Adrenal gland (tissue), 5 donors: ENCODE data around the gene ERO1A.

Source experiments
- CTCF ChIP-seq, 6 experiments: fragments of 450-650 bp in 4 of 6; fragments of 200-600 bp in 2 of 6; sonication (generic) in 1 of 6; IDR thresholded peaks; 1 replicate in 5 of 6; 2 replicates in 1 of 6; pipeline versions ENCODE4 v1.5.1 to v1.8.0; 2016 to 2021; ENCODE audit warnings: antibody characterized with exemption in 6 of 6, mild to moderate bottlenecking in 2 of 6, moderate library complexity in 1 of 6
- POLR2A ChIP-seq, 2 donors: fragments of 450-650 bp; IDR thresholded peaks; one replicate each; pipeline ENCODE4 v1.6.1; 2017; ENCODE audit warnings: antibody characterized with exemption in 2 of 2, mild to moderate bottlenecking in 2 of 2, moderate library complexity in 1 of 2
- donor health status: DM: no; HTN: no; CAD: no.

- TF ChIP-seq CTCF (IDR thresholded peaks at IDR 0.05) (no peak), POLR2A (IDR thresholded peaks at IDR 0.05) (no peak)
Observed at GRCh38 chr14:52618602-52619001, 76.8 kb downstream of the ERO1A start.
